Ishikawa (cell line): ENCODE data around the gene COPA.

ENCODE experiments used
- CEBPB ChIP-seq: IDR thresholded peaks from 2 replicates; pipeline ENCODE4 v1.6.1; 2012
- CREB1 ChIP-seq: IDR thresholded peaks from 2 replicates; pipeline ENCODE4 v1.6.1; 2012; ENCODE audit warnings: low read depth
- EGR1 ChIP-seq: IDR thresholded peaks from 2 replicates; pipeline ENCODE4 v1.6.1; 2012
- EP300 ChIP-seq: IDR thresholded peaks from 2 replicates; pipeline ENCODE4 v1.6.1; 2012; ENCODE audit warnings: borderline replicate concordance
- FOXM1 ChIP-seq: IDR thresholded peaks from 2 replicates; pipeline ENCODE4 v1.6.1; 2012; ENCODE audit warnings: low read depth, borderline replicate concordance
- NFIC ChIP-seq: IDR thresholded peaks from 2 replicates; pipeline ENCODE4 v1.6.1; 2012
- RAD21 ChIP-seq: IDR thresholded peaks from 2 replicates; pipeline ENCODE4 v1.6.1; 2012; ENCODE audit warnings: low read depth
- TAF1 ChIP-seq: IDR thresholded peaks from 2 replicates; pipeline ENCODE4 v1.6.1; 2012; ENCODE audit warnings: low read depth, mild to moderate bottlenecking
- TCF12 ChIP-seq: IDR thresholded peaks from 2 replicates; pipeline ENCODE4 v1.6.1; 2012; ENCODE audit warnings: low read depth
- TEAD4 ChIP-seq: IDR thresholded peaks from 2 replicates; pipeline ENCODE4 v1.6.1; 2012
- YY1 ChIP-seq: IDR thresholded peaks from 2 replicates; pipeline ENCODE4 v1.6.1; 2012; ENCODE audit warnings: low read depth
- ZBTB7A ChIP-seq: IDR thresholded peaks from 2 replicates; pipeline ENCODE4 v1.6.1; 2012; ENCODE audit warnings: low read depth
- TF ChIP-seq, protein P1 (sequence below): IDR thresholded peaks from 2 replicates; pipeline ENCODE4 v1.6.1; 2012
- TF ChIP-seq, protein P2 (sequence below): IDR thresholded peaks from 2 replicates; pipeline ENCODE4 v1.6.1; 2012; ENCODE audit warnings: low read depth, mild to moderate bottlenecking
- TF ChIP-seq, protein P3 (sequence below): IDR thresholded peaks from 2 replicates; pipeline ENCODE4 v1.6.1; 2012

The COPA gene

DNA sequence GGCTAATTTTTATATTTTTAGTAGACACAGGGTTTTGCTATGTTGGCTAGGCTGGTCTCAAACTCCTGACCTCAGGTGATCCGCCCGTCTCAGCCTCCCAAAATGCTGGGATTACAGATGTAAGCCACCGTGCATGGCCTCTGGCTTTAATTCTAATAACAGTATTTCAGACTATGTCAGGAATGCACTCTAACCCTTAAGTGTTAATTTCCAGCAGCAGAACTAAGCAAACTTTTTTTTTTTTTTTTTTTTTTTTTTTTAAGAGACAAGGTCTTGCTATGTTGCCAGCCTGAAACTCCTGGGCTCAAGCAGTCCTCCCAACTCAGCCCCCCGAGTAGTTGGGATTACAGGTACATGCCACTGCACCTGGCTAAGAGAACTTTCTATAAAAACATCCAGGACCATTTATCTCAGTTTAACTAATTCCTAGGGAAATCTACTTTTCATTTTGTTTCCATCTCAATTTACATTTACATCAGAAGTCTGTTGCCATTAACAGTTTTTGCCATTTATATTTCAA is 87.2 kb downstream of the COPA start:
- TF ChIP-seq EGR1 (no peak), FOXM1 (no peak), NFIC (no peak), TCF12 (no peak), TEAD4 (no peak), EP300 (no peak), CREB1 (no peak)
- TF ChIP-seq, protein P1, sequence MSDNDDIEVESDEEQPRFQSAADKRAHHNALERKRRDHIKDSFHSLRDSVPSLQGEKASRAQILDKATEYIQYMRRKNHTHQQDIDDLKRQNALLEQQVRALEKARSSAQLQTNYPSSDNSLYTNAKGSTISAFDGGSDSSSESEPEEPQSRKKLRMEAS, result no peak

DNA sequence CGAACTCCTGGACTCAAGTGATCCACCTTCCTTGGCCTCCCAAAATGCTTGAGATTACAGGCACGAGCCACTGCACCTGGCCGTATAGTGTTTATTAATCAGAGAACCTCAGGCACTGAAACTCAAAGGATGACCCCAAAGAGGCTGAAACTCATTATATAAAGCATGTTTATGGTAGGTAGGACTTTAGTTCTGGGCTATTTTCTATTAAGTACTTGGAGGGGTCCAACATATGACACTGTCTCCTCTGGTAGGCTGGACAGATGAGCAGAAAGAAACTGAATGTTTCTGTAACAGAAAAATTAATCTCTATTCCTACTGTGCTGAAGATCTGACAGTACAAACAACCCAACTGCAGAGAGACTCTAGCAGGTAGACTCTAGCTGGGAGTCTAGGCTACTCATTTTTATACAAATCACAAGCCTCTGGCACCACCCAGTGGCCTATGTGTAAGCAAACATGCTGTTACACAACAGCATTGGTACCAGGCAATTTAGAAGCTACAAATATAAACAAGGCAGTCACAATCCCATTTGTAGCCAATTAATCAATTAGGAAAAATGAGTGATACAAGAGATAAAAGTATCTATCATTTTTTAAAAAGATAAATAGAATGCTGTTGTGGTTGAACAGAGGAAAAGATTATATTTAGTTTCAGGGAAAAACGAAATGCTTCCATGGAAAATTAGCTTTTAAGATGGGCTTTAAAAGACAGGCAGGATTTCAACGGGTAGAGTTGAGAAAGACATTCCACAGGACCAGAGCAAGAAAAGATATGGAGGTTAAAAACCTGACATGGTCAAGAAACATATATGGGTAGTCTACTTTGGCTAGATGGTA is 91.1 kb downstream of the COPA start:
- TF ChIP-seq CEBPB (peak; percentile 75), RAD21 (peak; percentile 80), TAF1 (no peak)
- TF ChIP-seq, protein P2, sequence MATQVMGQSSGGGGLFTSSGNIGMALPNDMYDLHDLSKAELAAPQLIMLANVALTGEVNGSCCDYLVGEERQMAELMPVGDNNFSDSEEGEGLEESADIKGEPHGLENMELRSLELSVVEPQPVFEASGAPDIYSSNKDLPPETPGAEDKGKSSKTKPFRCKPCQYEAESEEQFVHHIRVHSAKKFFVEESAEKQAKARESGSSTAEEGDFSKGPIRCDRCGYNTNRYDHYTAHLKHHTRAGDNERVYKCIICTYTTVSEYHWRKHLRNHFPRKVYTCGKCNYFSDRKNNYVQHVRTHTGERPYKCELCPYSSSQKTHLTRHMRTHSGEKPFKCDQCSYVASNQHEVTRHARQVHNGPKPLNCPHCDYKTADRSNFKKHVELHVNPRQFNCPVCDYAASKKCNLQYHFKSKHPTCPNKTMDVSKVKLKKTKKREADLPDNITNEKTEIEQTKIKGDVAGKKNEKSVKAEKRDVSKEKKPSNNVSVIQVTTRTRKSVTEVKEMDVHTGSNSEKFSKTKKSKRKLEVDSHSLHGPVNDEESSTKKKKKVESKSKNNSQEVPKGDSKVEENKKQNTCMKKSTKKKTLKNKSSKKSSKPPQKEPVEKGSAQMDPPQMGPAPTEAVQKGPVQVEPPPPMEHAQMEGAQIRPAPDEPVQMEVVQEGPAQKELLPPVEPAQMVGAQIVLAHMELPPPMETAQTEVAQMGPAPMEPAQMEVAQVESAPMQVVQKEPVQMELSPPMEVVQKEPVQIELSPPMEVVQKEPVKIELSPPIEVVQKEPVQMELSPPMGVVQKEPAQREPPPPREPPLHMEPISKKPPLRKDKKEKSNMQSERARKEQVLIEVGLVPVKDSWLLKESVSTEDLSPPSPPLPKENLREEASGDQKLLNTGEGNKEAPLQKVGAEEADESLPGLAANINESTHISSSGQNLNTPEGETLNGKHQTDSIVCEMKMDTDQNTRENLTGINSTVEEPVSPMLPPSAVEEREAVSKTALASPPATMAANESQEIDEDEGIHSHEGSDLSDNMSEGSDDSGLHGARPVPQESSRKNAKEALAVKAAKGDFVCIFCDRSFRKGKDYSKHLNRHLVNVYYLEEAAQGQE, result no peak

DNA sequence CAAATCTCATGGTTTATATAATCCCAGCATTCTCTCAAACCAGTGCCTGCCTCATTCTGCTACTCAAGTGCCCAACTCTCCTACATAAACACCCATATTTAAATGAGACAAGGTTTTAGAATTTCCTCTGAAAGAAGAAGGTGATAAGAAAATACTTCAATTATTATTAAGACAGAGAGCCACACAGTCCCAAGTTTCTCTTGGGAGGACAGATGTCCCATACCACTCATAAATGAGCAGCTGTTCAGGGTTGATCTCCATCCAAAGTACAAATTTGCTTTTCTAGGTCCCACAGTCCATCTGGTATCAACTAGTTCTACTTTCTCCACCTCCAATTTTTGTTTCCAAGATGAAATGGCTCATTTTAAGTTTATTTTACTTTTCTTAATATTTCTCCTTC is 92.0 kb downstream of the COPA start:
- TF ChIP-seq CREB1, result no peak
- TF ChIP-seq, protein P2, result no peak
- TF ChIP-seq, protein P3, sequence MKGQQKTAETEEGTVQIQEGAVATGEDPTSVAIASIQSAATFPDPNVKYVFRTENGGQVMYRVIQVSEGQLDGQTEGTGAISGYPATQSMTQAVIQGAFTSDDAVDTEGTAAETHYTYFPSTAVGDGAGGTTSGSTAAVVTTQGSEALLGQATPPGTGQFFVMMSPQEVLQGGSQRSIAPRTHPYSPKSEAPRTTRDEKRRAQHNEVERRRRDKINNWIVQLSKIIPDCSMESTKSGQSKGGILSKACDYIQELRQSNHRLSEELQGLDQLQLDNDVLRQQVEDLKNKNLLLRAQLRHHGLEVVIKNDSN, result no peak
- TF ChIP-seq TCF12, result no peak
- TF ChIP-seq ZBTB7A, result no peak
- no peak for TF ChIP-seq NFIC
- no peak for TF ChIP-seq TEAD4
- no peak for TF ChIP-seq EGR1
- TF ChIP-seq, protein P1, result no peak
- no peak for TF ChIP-seq CEBPB
- TF ChIP-seq YY1, result no peak

DNA sequence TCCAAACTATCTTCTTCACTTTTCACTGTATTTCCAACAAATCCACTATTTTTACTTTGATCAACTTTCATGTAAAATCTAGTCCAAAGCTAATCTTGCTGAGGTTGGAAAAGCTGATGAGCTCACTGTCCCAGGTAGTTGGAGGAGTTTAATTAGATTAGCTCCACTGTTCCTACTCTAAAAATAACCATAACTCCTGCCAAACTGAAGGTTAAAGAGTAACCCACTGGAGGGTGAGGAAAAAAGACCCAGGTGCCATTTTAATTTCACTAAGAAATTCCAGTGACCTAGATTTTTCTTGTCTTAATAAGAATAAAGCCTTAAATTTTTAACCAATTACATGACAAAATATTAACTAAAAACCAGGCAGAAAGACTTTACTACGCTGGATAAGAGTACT is 96.0 kb downstream of the COPA start:
- TF ChIP-seq CREB1 (no peak), TAF1 (no peak), YY1 (no peak), RAD21 (no peak), ZBTB7A (no peak), FOXM1 (no peak), TCF12 (no peak)

DNA sequence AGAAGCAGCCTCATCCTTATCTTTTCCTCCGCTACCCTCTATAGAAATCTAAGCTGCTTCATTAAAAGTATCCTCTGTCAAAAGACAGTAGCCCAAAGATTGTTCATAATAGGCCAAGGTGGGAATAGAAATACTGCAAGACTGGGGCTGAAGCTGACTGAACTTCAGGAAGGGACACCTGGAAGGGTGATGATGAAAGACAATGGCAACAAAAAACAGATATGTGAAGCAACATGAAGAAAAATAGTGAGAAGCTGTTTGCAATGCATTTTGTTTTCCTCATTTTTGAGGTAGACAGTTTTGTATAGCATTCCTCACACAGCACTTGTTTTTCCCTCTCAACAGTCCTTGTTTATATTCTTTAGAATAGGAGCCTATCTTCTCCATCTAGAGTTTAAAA is 97.6 kb downstream of the COPA start:
- TF ChIP-seq FOXM1, result no peak
- no peak for TF ChIP-seq TAF1
- no peak for TF ChIP-seq TCF12
- no peak for TF ChIP-seq CEBPB
- no peak for TF ChIP-seq CREB1
- TF ChIP-seq, protein P3, result no peak
- TF ChIP-seq ZBTB7A, result no peak
- TF ChIP-seq, protein P2, result no peak
- TF ChIP-seq EGR1, result no peak
- TF ChIP-seq, protein P1, result no peak
- no peak for TF ChIP-seq YY1
- no peak for TF ChIP-seq NFIC
- no peak for TF ChIP-seq RAD21
- no peak for TF ChIP-seq TEAD4
- no peak for TF ChIP-seq EP300
